WERI-Rb-1 (cell line): ENCODE measurements around the gene TRIM15.

Experiments
- DNase-seq: peaks from one replicate; pipeline ENCODE4 v3.0.0-alpha.2; 2020
- H3K27ac ChIP-seq: fragments of 250-450 bp; sonication (Bioruptor Pico); 2 replicates; pipeline ENCODE4 v1.5.1; 2020; ENCODE audit warnings: mild to moderate bottlenecking, moderate library complexity
- H3K27me3 ChIP-seq: fragments of 250-450 bp; sonication (Bioruptor Pico); 2 replicates; pipeline ENCODE4 v1.5.1; 2021; ENCODE audit warnings: mild to moderate bottlenecking, low read depth, moderate library complexity; ENCODE audit not compliant: insufficient read depth, severe bottlenecking
- H3K36me3 ChIP-seq: fragments of 250-450 bp; sonication (Bioruptor Pico); 2 replicates; pipeline ENCODE4 v1.5.1; 2020; ENCODE audit warnings: mild to moderate bottlenecking, moderate library complexity
- H3K4me3 ChIP-seq: 2 replicates; pipeline ENCODE4 v1.5.1; 2011; ENCODE audit warnings: low read depth, mild to moderate bottlenecking, control low read depth, low read length
- H3K9me3 ChIP-seq: fragments of 250-450 bp; sonication (Bioruptor Pico); 2 replicates; pipeline ENCODE4 v1.5.1; 2021; ENCODE audit warnings: mild to moderate bottlenecking, moderate library complexity; ENCODE audit not compliant: severe bottlenecking
- TF ChIP-seq, protein P1 (sequence below): IDR thresholded peaks from 2 replicates; pipeline ENCODE4 v1.5.1; 2011; ENCODE audit warnings: low read depth, mild to moderate bottlenecking, control low read depth, inconsistent platforms, low read length

The TRIM15 gene

DNA sequence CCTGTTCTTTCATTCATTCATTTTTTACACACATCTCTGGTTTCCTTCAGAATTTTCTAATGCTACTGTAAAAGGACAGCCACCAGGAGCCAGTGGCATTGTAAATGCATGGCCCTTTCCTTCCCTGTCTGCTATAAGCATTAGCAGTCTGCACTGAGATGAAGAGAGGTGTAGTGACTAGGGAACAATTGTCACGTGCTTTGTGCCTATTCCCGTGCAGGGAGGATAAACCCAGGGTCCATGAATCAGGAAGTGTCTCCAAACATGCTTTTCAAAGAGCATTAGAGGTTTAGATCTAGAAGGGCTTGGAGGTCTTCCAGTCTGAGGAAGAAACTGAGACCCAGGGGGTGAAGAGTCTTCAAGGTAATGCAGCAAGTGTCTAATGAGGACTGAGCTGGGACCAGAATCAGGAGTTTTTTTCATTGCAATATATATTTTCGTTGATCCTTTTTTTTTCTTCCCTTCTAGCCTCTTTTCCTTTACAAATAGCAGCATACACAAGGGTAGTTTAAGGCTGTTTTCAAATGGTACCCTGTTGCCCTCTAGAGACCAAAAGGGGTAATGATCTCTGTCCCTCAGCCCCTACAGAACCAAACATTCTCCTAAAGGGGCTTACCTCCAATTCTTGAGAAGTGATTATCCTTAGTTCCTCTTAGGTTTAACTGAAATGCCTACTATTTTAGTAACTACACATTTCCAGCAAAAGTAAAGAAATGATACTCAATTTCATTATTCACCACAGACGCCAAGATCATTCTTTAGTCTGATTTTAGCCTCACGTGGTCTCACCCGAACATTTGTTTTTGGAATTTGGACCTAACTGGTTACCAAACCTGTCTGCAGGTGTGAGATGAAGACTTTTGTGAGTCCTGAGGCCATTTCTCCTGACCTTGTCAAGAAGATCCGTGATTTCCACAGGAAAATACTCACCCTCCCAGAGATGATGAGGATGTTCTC is 6.6 kb downstream of the TRIM15 start:
- H3K27ac ChIP-seq, result no peak overlapping the region
- DNase-seq, result no peak
- no peaks in the 10 kb centered on the region for H3K9me3 ChIP-seq
- no peak overlapping the region for H3K4me3 ChIP-seq
- TF ChIP-seq, protein P1, sequence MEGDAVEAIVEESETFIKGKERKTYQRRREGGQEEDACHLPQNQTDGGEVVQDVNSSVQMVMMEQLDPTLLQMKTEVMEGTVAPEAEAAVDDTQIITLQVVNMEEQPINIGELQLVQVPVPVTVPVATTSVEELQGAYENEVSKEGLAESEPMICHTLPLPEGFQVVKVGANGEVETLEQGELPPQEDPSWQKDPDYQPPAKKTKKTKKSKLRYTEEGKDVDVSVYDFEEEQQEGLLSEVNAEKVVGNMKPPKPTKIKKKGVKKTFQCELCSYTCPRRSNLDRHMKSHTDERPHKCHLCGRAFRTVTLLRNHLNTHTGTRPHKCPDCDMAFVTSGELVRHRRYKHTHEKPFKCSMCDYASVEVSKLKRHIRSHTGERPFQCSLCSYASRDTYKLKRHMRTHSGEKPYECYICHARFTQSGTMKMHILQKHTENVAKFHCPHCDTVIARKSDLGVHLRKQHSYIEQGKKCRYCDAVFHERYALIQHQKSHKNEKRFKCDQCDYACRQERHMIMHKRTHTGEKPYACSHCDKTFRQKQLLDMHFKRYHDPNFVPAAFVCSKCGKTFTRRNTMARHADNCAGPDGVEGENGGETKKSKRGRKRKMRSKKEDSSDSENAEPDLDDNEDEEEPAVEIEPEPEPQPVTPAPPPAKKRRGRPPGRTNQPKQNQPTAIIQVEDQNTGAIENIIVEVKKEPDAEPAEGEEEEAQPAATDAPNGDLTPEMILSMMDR, result peak; percentile 84
- peaks cover 57% of the 10 kb centered on the region for H3K27me3 ChIP-seq
- no peaks in the 10 kb centered on the region for H3K36me3 ChIP-seq

DNA sequence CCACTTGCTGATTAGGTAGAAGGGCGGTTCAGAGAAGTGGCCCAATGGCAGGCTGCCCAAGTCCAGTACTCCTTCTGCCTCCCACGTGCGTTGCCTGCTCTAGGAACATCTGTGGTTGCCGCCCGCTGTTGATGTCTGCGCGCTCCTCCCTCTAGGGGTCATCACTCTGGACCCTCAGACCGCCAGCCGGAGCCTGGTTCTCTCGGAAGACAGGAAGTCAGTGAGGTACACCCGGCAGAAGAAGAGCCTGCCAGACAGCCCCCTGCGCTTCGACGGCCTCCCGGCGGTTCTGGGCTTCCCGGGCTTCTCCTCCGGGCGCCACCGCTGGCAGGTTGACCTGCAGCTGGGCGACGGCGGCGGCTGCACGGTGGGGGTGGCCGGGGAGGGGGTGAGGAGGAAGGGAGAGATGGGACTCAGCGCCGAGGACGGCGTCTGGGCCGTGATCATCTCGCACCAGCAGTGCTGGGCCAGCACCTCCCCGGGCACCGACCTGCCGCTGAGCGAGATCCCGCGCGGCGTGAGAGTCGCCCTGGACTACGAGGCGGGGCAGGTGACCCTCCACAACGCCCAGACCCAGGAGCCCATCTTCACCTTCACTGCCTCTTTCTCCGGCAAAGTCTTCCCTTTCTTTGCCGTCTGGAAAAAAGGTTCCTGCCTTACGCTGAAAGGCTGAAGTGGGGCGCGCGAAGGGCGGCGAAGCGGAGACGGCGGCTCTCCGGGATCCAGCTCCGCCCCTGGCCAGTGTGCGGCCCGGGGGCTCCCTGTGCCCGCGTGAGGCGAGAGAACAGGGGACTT is 8.5 kb downstream of the TRIM15 start:
- DNase-seq, result peak; percentile 42
- peaks cover 45% of the 10 kb centered on the region for H3K27me3 ChIP-seq
- peak overlapping the region; percentile 3; the same call in 1 of the 2 replicates for H3K4me3 ChIP-seq

DNA sequence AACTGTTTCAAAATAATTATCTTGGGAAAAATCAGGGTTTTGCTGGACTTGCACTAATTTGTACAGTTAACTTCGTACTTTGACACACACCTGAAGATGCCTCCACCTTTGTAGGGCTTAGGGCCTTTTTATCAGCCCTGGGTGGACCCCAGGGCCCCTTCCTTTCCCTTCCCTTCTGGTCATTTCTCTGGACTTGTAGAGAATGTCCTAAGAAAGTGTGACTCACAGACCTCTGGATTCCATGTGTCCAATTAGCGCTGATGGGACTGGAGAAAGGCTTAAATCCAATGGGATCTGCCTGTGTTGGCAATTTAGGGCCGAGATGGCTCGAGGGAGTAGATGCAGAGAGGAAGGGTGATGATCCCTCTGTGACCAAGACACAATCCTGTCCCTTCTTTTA is 9.3 kb downstream of the TRIM15 start:
- Histone ChIP-seq H3K9me3 (no peaks in the 10 kb centered on the region), H3K36me3 (no peaks in the 10 kb centered on the region), H3K27ac (no peak overlapping the region), H3K27me3 (peaks cover 37% of the 10 kb centered on the region), H3K4me3 (no peak overlapping the region)
- TF ChIP-seq, protein P1, result no peak
- DNase-seq, result no peak

More for the DNA sequence above, 8.5 kb downstream of the TRIM15 start:
- TF ChIP-seq, protein P1, result peak; percentile 16; the same call in 1 of the 2 replicates
- Histone ChIP-seq H3K27ac (no peak overlapping the region), H3K9me3 (no peaks in the 10 kb centered on the region), H3K36me3 (no peaks in the 10 kb centered on the region)

DNA sequence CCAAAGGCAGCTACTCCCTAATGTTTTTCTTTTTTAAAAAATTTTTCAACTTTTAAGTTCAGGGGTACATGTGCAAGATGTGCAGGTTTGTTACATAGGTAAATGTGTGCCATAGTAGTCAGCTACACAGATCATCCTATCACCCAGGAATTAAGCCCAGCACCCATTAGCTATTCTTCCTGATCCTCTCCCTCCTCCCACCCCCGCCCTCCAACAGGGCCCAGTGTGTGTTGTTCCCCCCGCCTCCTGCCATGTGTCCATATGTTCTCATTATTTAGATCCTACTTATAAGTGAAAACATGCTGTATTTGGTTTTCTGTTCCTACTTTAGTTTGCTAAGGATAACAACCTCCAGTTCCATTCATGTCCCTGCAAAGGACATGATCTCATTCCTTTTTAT is 12.4 kb downstream of the TRIM15 start:
- no peak overlapping the region for H3K27ac ChIP-seq
- peak; percentile 84 for DNase-seq
- H3K4me3 ChIP-seq, result no peak overlapping the region
- H3K9me3 ChIP-seq, result peaks cover 12% of the 10 kb centered on the region
- H3K36me3 ChIP-seq, result no peaks in the 10 kb centered on the region
- TF ChIP-seq, protein P1, result no peak
- H3K27me3 ChIP-seq, result peaks cover 14% of the 10 kb centered on the region

DNA sequence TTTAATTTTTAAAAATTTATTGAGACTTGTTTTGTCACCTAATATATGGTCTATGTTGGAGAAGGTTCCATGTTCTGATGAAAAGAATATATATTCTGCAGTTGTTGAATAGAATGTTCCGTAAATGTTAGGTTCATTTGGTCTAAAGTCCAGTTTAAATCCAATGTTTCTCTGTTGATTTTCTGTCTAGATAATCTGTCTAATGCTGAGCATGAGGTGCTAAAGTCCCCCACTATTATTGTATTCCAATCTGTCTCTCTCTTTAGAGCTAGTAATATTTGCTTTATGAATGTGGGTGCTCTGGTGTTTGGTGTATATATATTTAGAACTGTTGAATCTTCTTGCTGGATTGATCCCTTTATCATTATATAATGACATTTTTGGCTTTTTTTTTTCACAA is 15.5 kb downstream of the TRIM15 start:
- Histone ChIP-seq H3K4me3 (no peak overlapping the region), H3K27me3 (no peaks in the 10 kb centered on the region), H3K9me3 (peaks cover 30% of the 10 kb centered on the region), H3K27ac (no peak overlapping the region), H3K36me3 (no peaks in the 10 kb centered on the region)
- no peak for DNase-seq
- TF ChIP-seq, protein P1, result no peak
